Astrocyte (in vitro differentiated cells and primary cell): ENCODE measurements around the gene NUBP2.

ENCODE experiments used
- CTCF ChIP-seq: IDR thresholded peaks from 2 replicates; pipeline ENCODE4 v1.5.1; 2011; ENCODE audit warnings: low read depth, mild to moderate bottlenecking, inconsistent platforms, low read length, moderate library complexity; ENCODE audit not compliant: insufficient read depth
- EZH2 ChIP-seq: IDR thresholded peaks from 2 replicates; pipeline ENCODE4 v1.6.1; 2012; ENCODE audit warnings: mild to moderate bottlenecking, low read length, inconsistent platforms; ENCODE audit not compliant: insufficient read depth

- TF ChIP-seq CTCF (no peak), EZH2 (no peak)
Measured at GRCh38 chr16:1787322-1788094, 4.7 kb downstream of the NUBP2 start.
